T-helper 9 cell (primary cell): ENCODE data around the gene RIMS1.
A peak's percentile ranks its signal among the peaks of the same experiment; 100 is the strongest.

ENCODE experiments used
- DNase-seq: peaks from one replicate; pipeline ENCODE4 v3.0.0-alpha.2; 2020

RIMS1 gene

DNA sequence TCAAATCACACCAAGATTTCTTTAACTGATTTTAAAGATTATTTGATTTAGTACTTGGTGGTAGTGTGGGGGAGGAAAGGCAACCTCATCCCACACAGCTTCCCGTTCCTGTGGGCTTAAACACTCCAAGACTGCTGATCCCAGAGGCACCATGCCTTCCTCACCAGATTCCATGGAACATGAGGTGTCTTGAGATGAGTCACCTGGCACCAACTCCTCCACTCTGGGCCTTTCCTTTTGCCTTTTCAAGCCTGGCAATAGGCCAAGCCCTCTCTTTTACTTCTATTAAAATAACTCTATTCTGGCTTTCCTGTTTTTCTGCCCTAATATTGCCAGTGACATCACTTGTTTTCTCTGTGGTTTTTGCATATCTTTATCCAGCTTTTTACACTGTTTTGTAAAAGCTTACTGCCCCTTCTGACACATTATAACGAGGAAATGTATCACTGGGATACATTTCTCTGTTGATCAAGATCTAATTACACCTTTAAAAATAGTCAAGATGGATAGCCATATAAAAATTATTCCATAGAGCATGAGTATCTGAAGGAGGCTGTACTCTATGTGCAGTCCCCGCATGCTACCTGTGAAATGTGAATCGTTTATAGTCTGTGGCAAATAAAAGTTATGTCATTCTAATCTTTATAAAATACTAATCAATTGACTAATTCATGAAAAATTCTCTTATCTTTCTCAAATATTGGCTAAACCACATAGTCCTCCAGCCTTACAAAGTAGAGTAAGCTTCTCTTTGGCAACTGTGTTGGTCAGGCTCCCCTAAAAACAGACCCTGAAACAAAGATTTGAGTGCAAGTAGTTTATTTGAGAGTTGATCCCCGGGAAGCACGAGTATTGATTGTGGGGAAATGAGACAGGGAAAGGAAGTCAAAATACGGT lies 477.7 kb downstream of the RIMS1 start:
- no peak for DNase-seq

DNA sequence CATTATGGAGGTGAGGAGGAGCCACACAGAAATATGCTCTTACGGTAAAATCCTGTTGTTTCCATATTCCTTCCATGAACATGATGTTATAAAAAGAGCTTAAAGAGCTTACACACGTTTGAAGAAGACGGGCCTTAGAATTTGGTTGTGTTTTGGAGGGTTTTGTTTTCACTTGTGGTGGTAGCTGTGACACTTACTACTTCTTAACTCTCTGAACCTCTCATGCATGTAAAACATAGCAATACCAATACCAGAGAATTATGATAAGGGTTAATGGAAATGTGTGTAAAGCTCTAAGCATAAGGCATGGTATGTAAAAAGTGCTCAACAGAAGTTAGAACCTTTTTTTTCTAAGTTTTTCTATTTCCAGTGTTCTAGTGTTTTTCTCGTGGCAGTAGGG lies 479.4 kb downstream of the RIMS1 start:
- no peak for DNase-seq

DNA sequence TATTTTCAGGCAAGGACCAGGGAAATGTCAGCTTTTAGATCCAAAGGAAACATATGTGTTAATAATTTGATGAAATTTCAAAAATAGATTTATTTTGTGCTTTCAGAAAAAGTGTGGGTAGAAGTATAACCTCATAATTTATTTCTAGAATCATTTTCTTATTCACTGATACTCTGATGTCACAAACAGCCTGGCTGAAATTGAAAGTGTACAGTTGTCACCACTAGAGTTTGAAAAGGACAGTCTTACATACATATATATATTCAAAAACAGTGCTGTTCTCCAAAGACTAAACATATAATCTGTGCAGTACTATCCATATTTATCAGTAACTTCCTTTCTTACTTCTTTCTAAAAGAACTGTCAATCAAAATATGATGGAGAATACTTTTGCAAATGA lies 481.1 kb downstream of the RIMS1 start:
- no peak for DNase-seq

DNA sequence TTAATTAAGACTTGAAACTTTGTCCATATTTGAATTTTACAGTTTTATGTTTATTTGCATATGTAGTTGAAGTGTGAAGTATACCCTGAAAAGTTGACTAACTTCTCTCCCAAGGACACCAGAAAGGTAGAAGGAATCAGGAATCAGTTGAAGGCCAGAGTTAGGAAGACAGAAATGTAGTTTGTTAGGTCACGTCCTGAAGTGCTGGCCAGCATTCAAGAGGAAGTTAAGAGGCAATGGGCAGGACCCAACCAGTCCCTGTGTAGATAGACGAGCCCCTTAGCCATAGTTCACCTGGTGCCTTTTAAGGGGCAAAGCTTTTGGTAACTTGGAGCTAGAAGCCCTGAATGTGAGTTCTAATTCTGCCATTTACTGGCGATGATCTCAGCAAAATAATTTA lies 485.1 kb downstream of the RIMS1 start:
- DNase-seq = no peak

DNA sequence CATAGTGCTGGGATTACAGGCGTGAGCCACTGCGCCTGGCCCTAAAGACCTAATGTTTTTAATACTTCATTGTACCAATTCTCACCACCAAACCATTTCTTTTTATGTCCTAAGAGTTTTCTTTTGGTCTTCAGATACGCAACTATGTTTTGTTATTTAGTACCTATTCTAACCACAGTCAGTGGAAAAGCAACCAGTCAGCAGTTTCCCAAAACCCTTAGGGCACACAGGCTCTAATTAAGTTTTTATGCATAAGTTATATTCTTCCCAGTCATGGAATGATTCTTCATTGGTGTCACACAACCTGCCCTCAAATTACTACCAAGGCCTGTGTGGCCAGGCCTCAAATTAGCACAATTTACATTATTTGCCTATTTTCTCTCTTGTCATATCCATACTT lies 487.8 kb downstream of the RIMS1 start:
- no peak for DNase-seq

DNA sequence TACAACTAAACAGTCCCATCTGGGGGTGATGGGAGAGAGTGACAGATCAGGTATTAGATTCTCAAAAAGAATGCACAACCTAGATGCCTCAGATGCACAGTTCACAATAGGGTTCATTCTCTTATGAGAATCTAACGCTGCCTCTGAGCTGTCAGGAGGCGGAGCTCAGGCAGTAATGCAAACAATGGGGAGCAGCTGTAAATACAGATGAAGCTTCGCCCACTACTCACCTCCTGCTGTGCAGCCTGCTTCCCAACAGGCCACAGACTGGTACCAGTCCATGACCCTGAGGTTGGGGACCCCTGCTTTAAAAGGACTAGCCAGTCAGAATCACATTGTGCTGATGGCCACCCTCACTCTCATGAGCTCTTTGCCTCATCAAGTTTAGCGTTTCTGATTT lies 488.5 kb downstream of the RIMS1 start:
- no peak for DNase-seq

DNA sequence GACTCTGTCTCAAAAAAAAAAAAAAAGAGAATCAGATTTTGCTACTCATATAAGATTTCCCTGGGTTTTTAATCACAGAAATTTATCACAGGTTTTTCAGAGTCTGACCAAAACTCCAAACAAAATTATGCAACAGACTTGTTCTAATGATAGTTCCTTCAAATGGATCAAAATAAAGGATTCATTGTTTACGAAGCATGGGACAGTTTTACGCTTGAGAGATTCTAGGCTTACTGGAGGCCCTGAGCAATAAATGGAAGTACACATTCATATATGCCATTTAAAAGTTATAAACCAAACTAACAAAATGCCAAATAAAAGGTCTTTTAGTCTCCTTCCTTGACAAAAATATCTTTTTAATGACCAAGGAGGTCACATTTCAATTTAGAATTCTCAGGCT lies 490.4 kb downstream of the RIMS1 start:
- DNase-seq = no peak

DNA sequence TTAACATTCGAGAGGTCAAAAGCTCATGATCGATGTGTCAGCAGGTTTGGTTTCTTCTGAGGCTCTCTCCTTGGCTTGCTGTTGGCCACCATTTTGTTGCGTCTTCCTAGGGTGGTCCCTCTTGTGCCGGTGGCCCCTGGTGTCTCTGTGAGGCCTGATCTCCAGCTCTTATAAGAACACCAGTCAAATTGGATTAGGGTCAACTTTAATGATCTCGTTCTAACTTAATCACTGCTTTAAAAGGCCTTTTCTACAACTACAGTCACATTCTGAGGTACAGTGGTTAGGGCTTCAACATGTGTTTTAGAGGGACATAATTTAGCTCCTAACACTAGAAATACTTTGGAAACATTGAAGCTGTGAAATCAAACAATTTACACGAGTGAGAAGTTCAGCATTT lies 494.7 kb downstream of the RIMS1 start:
- DNase-seq = no peak

DNA sequence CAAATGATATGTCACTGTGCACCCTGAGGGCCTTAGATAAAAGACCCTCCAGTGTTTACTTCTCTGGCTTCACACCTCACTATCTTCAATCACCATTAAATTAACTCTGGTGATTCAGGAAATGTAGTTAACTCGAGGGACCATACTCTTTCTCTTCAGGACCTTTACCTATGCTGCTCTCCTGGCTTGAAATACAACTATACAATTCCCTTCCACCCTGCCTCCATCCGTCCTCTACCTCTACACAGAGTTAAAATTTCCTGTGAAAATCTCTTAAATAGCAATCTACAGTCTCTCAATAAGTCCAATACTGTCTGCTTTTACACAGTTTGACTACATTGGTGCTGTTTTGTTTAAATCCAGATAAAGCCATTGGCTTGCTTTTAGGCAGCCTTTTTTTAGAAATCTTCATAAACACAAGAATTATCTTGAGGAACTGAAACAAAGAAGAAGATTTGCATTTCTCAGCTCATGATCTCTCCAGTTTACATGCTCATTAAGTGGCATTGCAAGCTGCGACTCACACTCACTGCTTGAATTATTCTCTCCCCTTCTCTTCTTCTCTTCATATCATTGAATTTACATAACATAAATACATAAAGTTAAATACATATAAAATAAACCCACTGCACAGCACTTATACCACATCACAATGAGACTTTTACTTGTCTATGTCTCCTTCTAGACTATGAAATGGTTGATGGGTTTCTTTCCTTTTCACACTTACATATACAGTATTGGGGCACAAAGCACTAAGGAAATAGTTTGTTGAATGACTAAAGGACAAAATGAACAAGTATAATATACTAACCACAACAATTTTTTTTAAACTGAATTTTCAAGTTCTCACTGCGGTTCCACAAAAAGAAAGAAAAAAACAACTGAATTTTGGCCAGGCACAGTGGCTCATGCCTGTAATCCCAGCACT lies 496.5 kb downstream of the RIMS1 start:
- no peak for DNase-seq

DNA sequence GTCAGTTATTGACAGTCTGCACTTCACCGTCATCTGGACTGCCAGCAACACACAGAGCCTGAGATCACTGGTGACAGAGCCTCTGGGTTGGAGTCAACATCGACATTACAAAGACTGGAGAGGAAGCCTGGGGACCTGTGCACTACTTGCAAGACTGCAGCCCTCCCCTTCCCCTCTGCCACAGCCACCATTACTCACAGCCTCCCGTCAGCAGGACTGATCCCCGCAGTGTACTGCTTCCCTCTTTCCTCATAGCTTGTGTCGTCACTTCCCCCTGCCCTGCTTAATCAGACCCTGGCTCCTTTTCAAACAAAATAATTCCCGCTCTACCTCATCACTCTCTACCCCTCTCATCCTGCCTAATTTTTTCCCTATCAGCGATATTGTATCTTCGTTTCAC lies 500.0 kb downstream of the RIMS1 start:
- no peak for DNase-seq

DNA sequence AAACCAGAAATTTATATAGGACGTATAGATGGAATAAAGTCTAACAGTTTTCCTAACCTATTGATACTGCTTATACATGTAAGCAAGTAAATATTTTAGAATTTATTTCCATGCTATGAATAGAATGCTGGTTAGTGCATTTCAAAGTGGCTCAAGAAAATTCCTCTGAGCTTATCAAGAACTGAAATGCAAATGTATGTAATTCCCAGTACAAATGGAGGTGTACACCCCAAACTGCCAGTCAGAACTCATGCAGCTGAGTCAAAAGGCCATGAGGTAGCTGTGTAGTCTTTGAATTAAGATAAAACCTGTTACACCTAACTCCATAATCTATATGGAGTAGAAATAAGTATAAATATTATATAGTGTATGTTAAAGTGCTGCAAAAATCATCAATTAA lies 503.3 kb downstream of the RIMS1 start:
- no peak for DNase-seq

DNA sequence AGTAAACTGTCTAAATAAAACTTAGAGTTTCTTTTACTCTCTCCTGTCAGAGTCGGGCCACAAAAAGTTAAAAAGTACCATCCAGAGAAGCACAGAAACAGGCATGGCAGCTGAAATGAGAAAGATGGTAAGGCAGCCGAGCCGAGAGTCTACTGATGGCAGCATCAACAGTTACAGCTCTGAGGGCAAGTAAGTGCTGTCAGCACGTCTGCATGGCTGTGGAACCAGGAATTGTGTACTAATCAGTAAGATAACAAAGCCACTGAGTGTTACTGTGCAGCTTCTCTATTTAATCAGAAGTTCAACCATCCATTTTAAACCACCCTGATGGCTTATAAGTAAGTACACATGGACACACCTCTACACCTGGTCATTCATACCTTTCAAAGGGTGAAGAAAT lies 504.2 kb downstream of the RIMS1 start:
- no peak for DNase-seq

DNA sequence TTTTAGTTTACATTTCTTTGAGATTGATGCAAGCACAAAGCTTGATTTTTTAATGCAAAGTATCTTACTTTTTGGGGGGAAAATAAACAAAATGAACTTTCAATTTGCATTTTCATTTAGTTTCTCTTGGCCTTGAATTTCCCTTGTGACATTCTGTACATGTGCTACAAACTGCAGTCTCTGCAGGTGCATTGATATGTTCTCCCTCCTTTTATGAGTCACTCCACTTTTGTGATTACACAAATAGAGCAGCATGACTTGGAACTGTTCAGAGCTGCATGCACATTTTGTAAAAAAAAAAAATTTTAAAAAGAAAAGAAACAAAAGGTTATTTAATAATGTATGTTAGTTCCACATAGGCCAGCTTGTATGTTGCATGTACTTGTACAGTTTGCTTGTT lies 515.5 kb downstream of the RIMS1 start:
- DNase-seq = no peak

DNA sequence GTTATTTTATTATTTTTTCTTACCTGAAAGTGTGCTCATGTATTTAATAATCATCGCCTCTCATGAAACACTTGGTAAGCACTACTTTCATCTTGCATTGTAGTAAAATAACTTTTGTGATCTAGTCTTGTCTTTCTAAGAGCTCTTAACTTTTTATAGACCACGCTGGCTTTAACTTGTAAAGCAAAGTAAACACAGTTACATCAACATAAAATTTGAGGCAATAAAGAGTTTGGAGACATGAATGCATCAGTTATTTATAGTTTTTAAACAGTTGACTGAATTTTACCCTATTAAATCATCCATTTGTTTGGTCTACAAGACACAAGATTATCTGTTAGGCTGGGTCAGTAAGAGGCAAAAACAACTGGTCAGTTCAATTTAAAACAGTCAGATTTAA lies 517.1 kb downstream of the RIMS1 start:
- DNase-seq = no peak

DNA sequence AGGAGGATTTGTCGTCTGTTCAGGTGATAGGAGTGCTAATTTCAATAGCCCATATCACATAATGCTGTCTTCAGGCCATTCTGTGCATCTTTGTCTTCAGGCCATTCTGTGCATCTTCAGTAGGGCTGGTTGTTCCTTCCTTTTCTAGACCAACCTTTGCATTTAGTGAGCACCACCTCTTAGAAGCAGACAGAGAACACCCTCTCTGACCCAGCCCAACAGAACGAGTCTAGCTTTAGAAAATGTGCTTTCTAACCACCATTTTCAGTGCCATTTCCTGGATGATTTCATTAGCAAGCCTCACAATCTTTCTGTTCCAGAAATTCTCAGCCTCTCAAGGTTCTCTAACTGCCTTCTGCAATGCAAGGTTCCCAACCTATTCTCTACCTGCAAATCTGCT lies 520.2 kb downstream of the RIMS1 start:
- no peak for DNase-seq

DNA sequence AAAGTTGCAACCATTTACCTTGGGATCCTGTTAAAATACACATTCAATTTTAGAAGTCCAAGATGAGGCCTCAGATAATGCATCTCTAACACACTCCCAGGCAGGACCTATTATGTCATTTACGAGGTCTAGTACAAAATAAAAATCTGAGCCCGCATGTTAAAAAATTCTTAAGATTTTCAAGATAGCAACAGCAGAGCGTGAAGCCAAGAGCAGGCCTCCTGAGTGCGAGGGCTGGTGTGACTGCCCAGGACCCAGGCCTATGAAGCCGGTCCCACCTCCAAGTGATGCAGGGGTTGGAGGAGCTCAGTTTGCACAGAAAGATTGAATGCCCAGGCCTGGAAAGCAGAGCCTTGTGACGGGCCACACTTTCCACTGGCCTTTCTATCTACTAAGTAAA lies 524.4 kb downstream of the RIMS1 start:
- DNase-seq = no peak

DNA sequence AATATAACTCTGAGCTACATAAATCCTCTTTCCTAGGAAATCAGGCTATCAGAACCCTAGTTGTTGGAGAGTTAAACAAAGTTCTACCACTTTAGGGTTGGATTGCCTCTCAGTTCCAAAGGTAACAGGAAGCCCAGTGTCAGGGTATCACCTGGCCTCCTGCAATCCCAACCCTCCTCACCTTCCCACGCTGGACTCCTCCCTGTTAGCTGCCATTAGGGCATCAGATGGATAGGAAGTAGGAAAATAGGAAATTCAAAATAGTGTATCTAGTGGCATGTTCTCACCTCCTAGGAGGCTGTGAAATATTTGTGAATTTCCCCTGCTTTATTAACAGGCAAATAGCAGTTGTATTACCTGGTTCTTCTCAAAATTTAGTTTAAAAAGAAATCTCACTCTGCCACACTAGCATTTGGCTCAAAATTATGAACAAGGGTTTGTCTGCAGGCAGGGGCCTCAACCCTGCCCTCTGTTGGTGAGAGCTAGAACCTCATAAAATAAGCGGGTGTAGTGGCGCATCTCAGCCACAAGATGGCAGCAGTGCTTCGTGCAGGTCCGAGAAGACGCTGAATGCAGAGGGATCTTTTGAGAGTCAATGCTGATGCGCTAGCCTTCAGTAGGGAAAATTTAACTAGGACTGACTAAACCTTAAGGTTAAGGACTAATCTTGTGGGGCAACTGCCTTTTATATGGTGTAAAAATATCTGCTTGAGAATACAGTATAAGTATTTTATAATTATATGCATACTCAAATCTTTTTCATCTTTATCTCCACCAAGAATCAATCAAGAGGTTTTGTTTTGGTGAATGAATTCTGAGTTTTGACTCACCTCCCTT lies 525.7 kb downstream of the RIMS1 start:
- DNase-seq = peak; percentile 53

DNA sequence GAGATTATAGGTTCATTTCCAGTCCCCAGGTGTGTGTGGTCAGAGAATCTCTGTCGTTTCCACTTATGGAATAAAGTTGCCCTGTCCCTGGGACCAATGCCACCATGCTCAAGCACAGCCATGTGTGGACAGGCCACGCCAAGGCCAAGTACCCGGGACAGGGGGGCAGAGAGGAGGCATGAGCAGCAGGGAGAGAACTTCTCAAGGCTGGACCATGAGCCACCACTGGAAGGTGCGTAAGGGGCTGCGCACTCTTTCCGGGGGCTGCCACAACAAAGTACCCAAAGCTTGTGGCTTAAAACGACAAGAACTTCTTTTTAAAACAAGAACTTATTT lies 526.3 kb downstream of the RIMS1 start:
- DNase-seq = no peak

DNA sequence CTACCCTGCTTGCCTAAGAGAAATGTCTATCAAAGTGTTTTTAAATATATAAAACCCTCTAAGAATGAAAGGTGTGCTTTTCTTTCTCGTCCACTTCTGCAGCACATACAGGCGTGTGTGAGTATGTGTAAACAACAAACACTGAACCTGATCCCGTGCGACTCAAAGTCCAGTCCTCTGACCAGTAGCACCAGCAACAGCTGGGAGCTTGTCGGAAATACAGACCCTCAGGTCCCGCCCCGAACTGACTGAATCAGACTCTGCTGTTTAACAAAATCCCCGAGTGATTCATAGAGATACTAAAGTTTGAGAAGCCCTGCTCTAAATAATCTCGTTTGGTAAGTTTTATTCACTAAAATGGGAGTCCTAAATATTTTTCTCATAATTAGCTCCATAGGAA lies 527.5 kb downstream of the RIMS1 start:
- DNase-seq = no peak

DNA sequence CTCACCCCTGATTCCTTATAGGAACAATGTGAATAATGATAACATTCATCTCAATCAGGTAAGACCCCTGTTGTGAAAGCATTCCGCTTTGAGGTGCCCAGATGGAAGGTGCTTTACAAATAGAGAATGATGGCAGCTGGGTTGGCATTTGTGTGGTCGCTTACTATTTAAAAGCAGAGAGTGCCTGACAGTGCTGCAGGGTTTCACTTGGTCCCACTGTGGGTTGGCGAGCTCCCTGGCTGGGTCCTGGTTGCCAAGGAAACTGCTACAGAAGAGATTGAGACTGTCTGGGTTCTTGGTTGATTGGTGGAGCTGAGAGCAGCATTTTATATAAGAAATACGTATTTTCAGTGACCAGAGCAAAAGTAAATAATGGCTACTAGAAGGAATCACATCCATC lies 528.3 kb downstream of the RIMS1 start:
- no peak for DNase-seq

DNA sequence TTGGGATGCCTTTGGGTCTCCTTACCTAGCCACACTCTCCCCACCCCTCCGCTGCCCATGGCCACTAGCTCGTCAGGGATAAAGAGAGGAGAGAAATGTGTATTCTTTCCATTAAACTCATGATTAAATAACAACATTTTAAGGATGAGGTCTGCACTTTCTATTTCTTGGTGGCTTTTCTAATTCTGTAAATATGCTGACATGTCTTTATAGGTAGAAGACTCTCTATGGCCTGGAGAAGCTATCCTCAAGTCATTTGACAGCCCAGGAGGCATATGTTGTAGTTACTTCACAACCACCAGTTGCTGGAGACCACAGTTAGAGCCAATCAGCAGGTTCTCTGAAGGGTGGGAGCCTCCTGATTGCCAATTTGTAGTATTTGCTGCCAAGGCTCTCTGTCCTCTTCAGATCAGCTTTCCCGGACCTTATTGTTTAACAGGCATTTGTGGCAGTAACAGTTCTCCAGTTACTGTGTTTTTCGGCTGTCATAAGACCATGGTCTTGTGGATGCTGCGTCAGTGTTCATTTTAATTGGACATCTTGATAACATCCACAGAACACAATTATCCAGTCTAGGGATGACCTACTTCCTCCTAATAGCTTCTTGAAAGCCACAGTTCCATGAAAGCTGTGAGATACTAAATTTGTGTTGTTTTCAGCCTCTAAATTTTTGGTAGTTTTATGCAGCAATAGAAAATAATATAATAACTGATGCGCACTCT lies 530.6 kb downstream of the RIMS1 start:
- no peak for DNase-seq

DNA sequence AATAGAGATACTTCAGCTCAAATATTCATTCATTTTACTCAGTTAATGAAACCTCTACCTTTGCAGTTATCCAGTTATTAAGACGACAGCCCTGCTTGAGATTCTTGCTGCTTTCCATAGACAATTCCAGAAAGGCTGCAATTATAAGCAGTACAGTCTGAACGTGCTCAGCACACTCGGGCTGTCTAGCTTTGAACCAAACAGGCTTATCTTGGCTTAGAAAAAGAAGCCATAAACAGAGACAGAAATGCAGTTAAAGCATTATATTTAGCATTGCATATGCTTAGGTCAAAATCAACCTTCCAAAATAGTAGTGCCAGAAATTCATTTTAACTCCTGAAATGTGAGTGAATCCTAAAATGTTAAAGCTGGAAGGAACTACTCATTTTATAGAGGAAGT lies 531.4 kb downstream of the RIMS1 start:
- no peak for DNase-seq

DNA sequence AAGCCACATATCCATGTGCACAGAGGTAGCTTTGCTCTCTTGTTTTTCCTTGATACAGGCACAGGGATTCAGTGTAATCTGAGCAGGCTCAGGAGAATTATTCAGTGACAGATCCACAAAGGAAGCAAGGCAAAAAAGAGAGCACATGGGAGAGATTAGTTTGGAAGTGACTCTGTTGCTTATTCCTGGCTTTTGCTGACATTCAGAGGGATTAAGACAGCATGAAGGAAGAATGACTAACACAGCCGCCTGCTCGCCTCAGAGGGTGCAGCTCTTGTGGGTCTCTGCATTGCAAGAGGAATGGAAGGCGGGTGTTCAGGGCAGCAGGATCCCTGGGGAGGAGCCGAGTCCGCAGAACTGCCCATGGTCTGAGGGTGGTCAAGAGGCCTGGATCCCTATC lies 532.1 kb downstream of the RIMS1 start:
- DNase-seq = no peak
